ENCODE measurements around the gene MX1. TPM values are rescaled to one million over a fixed set of nuclear protein-coding genes. Genes with fewer than 3 reads are reported as not detected.

Gene MX1
- 10 to 100 TPM in 1 of 2 donors, 1 to 10 TPM in 1; 7.0 to 14.8 TPM for total RNA-seq

GRCh38 chr21:41425954-41426675, at the start of gene MX1:
Gene MX1 (plus strand): TSS chr21:41426239. CDS start chr21:41432071, 5,832 bp downstream.
- no peaks in the 10 kb centered on the region for H3K27me3 ChIP-seq
- no peak for TF ChIP-seq CTCF (IDR thresholded peaks at IDR 0.05)
- TF ChIP-seq POLR2A (IDR thresholded peaks at IDR 0.05) = peak; percentile 47 to 85 (median 84)
- peak within 1 kb of the TSS in 3 of 4 donors; percentile 59 to 64 (median 59) for H3K27ac ChIP-seq
- ATAC-seq (peak; percentile 86), DNase-seq (peak; percentile 74 to 80 (median 77))
- intact Hi-C loops (cut with DNase I) = no loop called here
- peaks cover 10% of the 10 kb centered on the region for H3K4me1 ChIP-seq
- no peaks in the 10 kb centered on the region for H3K9me3 ChIP-seq
- H3K36me3 ChIP-seq (replicated peaks in 1 of 2; ENCODE audit: insufficient read depth in 1 of 2, low read depth in 2 of 2) = no peaks in the 10 kb centered on the region
- 0 to 2% methylated on average over 8 to 59 of the region's 65 CpGs for WGBS, 2 donors
- peak within 1 kb of the TSS; percentile 64 to 74 for H3K4me3 ChIP-seq

GRCh38 chr21:41377715-41378114, 48.3 kb upstream of the MX1 start:
- DNase-seq (no peak), ATAC-seq (no peak)
- Histone ChIP-seq H3K36me3 (replicated peaks in 1 of 2; ENCODE audit: insufficient read depth in 1 of 2, low read depth in 2 of 2) (no peaks in the 10 kb centered on the region), H3K27me3 (no peaks in the 10 kb centered on the region), H3K4me3 (no peak overlapping the region), H3K27ac (no peak overlapping the region), H3K4me1 (no peaks in the 10 kb centered on the region), H3K9me3 (no peaks in the 10 kb centered on the region)
- TF ChIP-seq POLR2A (IDR thresholded peaks at IDR 0.05) (no peak), CTCF (IDR thresholded peaks at IDR 0.05) (no peak)
- intact Hi-C loops (cut with DNase I) = no loop called here
- WGBS, 2 donors = 78 to 89% methylated on average over 12 to 16 of the region's 16 CpGs

GRCh38 chr21:41378849-41379248, 47.2 kb upstream of the MX1 start:
- TF ChIP-seq CTCF (IDR thresholded peaks at IDR 0.05) (no peak), POLR2A (IDR thresholded peaks at IDR 0.05) (no peak)
- Histone ChIP-seq H3K27ac (no peak overlapping the region), H3K27me3 (no peaks in the 10 kb centered on the region), H3K36me3 (replicated peaks in 1 of 2; ENCODE audit: insufficient read depth in 1 of 2, low read depth in 2 of 2) (no peaks in the 10 kb centered on the region), H3K9me3 (no peaks in the 10 kb centered on the region), H3K4me1 (no peaks in the 10 kb centered on the region), H3K4me3 (no peak overlapping the region)
- ATAC-seq (no peak), DNase-seq (no peak)
- WGBS, 2 donors = 76 to 77% methylated on average over 6 to 8 of the region's 8 CpGs
- intact Hi-C loops (cut with DNase I) = no loop called here

GRCh38 chr21:41379901-41380300, 46.1 kb upstream of the MX1 start:
- intact Hi-C loops (cut with DNase I) = no loop called here
- no peak overlapping the region for H3K27ac ChIP-seq
- no peaks in the 10 kb centered on the region for H3K9me3 ChIP-seq
- no peaks in the 10 kb centered on the region for H3K4me1 ChIP-seq
- TF ChIP-seq POLR2A (IDR thresholded peaks at IDR 0.05) (no peak), CTCF (IDR thresholded peaks at IDR 0.05) (no peak)
- H3K27me3 ChIP-seq = no peaks in the 10 kb centered on the region
- 82 to 87% methylated on average over 11 to 12 of the region's 12 CpGs for WGBS, 2 donors
- DNase-seq = no peak
- no peaks in the 10 kb centered on the region for H3K36me3 ChIP-seq (replicated peaks in 1 of 2; ENCODE audit: insufficient read depth in 1 of 2, low read depth in 2 of 2)
- H3K4me3 ChIP-seq = no peak overlapping the region
- ATAC-seq = no peak

- Histone ChIP-seq H3K36me3 (replicated peaks in 1 of 2; ENCODE audit: insufficient read depth in 1 of 2, low read depth in 2 of 2) (no peaks in the 10 kb centered on the region), H3K27me3 (no peaks in the 10 kb centered on the region), H3K4me1 (no peaks in the 10 kb centered on the region), H3K4me3 (no peak overlapping the region), H3K9me3 (no peaks in the 10 kb centered on the region), H3K27ac (no peak overlapping the region)
- no peak for ATAC-seq
- intact Hi-C loops (cut with DNase I) = no loop called here
- no peak for DNase-seq
- TF ChIP-seq CTCF (IDR thresholded peaks at IDR 0.05) (no peak), POLR2A (IDR thresholded peaks at IDR 0.05) (no peak)
These were observed 44.3 kb upstream of the MX1 start for GRCh38 chr21:41381731-41382130.

Data from body of pancreas (tissue), 4 donors.